SK-N-SH (cell line): ENCODE results near the gene TNN. TPM values are rescaled to one million over a fixed set of nuclear protein-coding genes. Genes with fewer than 3 reads are reported as not detected.
"Not testable (repeated sequence)": the region's sequence is repeated elsewhere in the genome, so short reads cannot be mapped to it uniquely, and the experiment has no call there.

Experiments
- CTCF ChIA-PET: fragments of 300-600, 350-600 bp; formaldehyde crosslinking; extraction: SDS; loops from one replicate; lab custom pipeline; 2021; lab: Yijun Ruan, JAX
- POLR2A ChIA-PET: fragments of 350-600 bp; sonication (Branson Sonifier 250); formaldehyde crosslinking; extraction: SDS; loops from one replicate; lab custom pipeline; 2020; ENCODE audit warnings: antibody characterized with exemption, inconsistent platforms; lab: Yijun Ruan, JAX
- DNase-seq: peaks from one replicate; pipeline ENCODE4 v3.0.0; 2012
- H2AFZ ChIP-seq: fragments of 200-600 bp; sonication (generic); 2 replicates; pipeline ENCODE4 v1.8.1; 2016; ENCODE audit warnings: antibody characterized with exemption, mild to moderate bottlenecking, low read depth
- H3F3A ChIP-seq: fragments of 200-600 bp; sonication (generic); replicated peaks from 2 replicates; pipeline ENCODE3; 2016; ENCODE audit warnings: antibody characterized with exemption, mild to moderate bottlenecking; ENCODE audit not compliant: insufficient read depth
- H3K27ac ChIP-seq, 2 experiments: fragments of 200-500 bp in 1 of 2; fragments of 200-600 bp in 1 of 2; sonication (Bioruptor generic) in 1 of 2; sonication (generic), shearing (Covaris generic) in 1 of 2; 2 replicates each; pipeline versions ENCODE4 v1.5.1 to v1.6.1; 2014 to 2016; ENCODE audit warnings: low read depth in 2 of 2, inconsistent platforms in 1 of 2, low read length in 1 of 2, mild to moderate bottlenecking in 1 of 2, mixed read lengths in 1 of 2
- H3K27me3 ChIP-seq: fragments of 200-600 bp; sonication (generic), shearing (Covaris generic); 2 replicates; pipeline ENCODE4 v1.6.1; 2016; ENCODE audit warnings: mixed run types; ENCODE audit not compliant: insufficient read depth
- H3K36me3 ChIP-seq, 2 experiments: fragments of 200-500 bp in 1 of 2; fragments of 200-600 bp in 1 of 2; sonication (Bioruptor generic) in 1 of 2; sonication (generic) in 1 of 2; replicated peaks in 1 of 2; 2 replicates each; pipeline versions ENCODE3 to v1.5.1; 2014 to 2016; ENCODE audit warnings: low read length in 1 of 2, mild to moderate bottlenecking in 1 of 2; ENCODE audit not compliant: insufficient read depth in 2 of 2, control insufficient read depth in 1 of 2
- H3K4me1 ChIP-seq, 2 experiments: fragments of 200-500 bp in 1 of 2; fragments of 200-600 bp in 1 of 2; sonication (Bioruptor generic) in 1 of 2; sonication (generic), shearing (Covaris generic) in 1 of 2; 2 replicates each; pipeline versions ENCODE4 v1.5.1 to v1.6.1; 2014 to 2016; ENCODE audit warnings: low read depth in 1 of 2, low read length in 1 of 2, mixed run types in 1 of 2; ENCODE audit not compliant: insufficient read depth in 2 of 2, control insufficient read depth in 1 of 2
- H3K4me2 ChIP-seq: fragments of 200-600 bp; sonication (generic), shearing (Covaris generic); 2 replicates; pipeline ENCODE4 v1.6.1; 2017; ENCODE audit warnings: mixed run types
- H3K4me3 ChIP-seq, 2 experiments: fragments of 200-500 bp in 1 of 2; fragments of 200-600 bp in 1 of 2; sonication (Bioruptor generic) in 1 of 2; sonication (generic), shearing (Covaris generic) in 1 of 2; 2 replicates each; pipeline versions ENCODE4 v1.5.1 to v1.8.1; 2014 to 2016; ENCODE audit warnings: low read depth in 2 of 2, inconsistent platforms in 1 of 2, low read length in 1 of 2, mild to moderate bottlenecking in 1 of 2, mixed read lengths in 1 of 2, moderate library complexity in 1 of 2
- H3K79me2 ChIP-seq: fragments of 200-600 bp; sonication (generic); 2 replicates; pipeline ENCODE4 v1.8.1; 2017; ENCODE audit warnings: mild to moderate bottlenecking; ENCODE audit not compliant: insufficient read depth
- H3K9ac ChIP-seq: fragments of 200-600 bp; sonication (generic); 2 replicates; pipeline ENCODE4 v1.6.1; 2017; ENCODE audit warnings: mixed run types
- H3K9me2 ChIP-seq: fragments of 200-600 bp; sonication (generic); 2 replicates; pipeline ENCODE4 v1.6.1; 2017; ENCODE audit warnings: mixed run types
- H3K9me3 ChIP-seq: fragments of 200-600 bp; sonication (generic); 2 replicates; pipeline ENCODE4 v1.6.1; 2017; ENCODE audit warnings: mixed run types, mild to moderate bottlenecking, moderate library complexity
- H4K20me1 ChIP-seq: fragments of 200-600 bp; sonication (generic); 2 replicates; pipeline ENCODE4 v1.6.1; 2017; ENCODE audit warnings: mild to moderate bottlenecking, mixed run types; ENCODE audit not compliant: insufficient read depth
- CHD2 ChIP-seq: fragments of 150-350 bp; IDR thresholded peaks from 2 replicates; pipeline ENCODE4 v1.6.1; 2018; ENCODE audit warnings: low read length; ENCODE audit not compliant: partially characterized antibody
- ELF1 ChIP-seq: IDR thresholded peaks from 2 replicates; pipeline ENCODE4 v1.4.0; 2012
- EP300 ChIP-seq, 2 experiments: IDR thresholded peaks; 2 replicates each; pipeline versions ENCODE4 v1.4.0 to v1.6.1; 2012; ENCODE audit warnings: borderline replicate concordance in 1 of 2, low read depth in 1 of 2, low read length in 1 of 2
- EZH2phosphoT487 ChIP-seq: fragments of 200-600 bp; sonication (generic); IDR thresholded peaks from 2 replicates; pipeline ENCODE4 v1.6.1; 2017; ENCODE audit warnings: low read depth, mixed run types, mild to moderate bottlenecking, antibody characterized with exemption, moderate library complexity, borderline replicate concordance
- FOSL2 ChIP-seq: IDR thresholded peaks from 2 replicates; pipeline ENCODE4 v1.4.0; 2012; ENCODE audit warnings: low read depth, mild to moderate bottlenecking, moderate library complexity, borderline replicate concordance
- FOXJ3 ChIP-seq: sonication (generic); formaldehyde crosslinking; IDR thresholded peaks from 2 replicates; pipeline ENCODE4 v1.5.1; 2020; ENCODE audit warnings: mild to moderate bottlenecking, missing genetic modification reagents
- FOXM1 ChIP-seq: IDR thresholded peaks from 2 replicates; pipeline ENCODE4 v1.4.0; 2012; ENCODE audit warnings: low read depth, mild to moderate bottlenecking
- MEF2A ChIP-seq: IDR thresholded peaks from 2 replicates; pipeline ENCODE4 v1.4.0; 2012; ENCODE audit warnings: low read depth, borderline replicate concordance
- MXI1 ChIP-seq: IDR thresholded peaks from 2 replicates; pipeline ENCODE4 v1.6.1; 2012; ENCODE audit warnings: mild to moderate bottlenecking, low read depth, low read length, improper control_type of control experiment
- NRF1 ChIP-seq: IDR thresholded peaks from 2 replicates; pipeline ENCODE4 v1.6.1; 2012; ENCODE audit warnings: low read depth, mild to moderate bottlenecking, low read length
- PBX3 ChIP-seq: IDR thresholded peaks from 2 replicates; pipeline ENCODE4; 2012
- RAD21 ChIP-seq: IDR thresholded peaks from 2 replicates; pipeline ENCODE4 v1.6.1; 2012; ENCODE audit warnings: mild to moderate bottlenecking, low read length
- REST ChIP-seq: IDR thresholded peaks from 2 replicates; pipeline ENCODE4 v1.6.1; 2012; ENCODE audit warnings: mild to moderate bottlenecking, low read depth, low read length, moderate library complexity
- SIN3A ChIP-seq: IDR thresholded peaks from 2 replicates; pipeline ENCODE4 v1.6.1; 2012; ENCODE audit warnings: low read depth, mild to moderate bottlenecking, low read length, moderate library complexity, borderline replicate concordance
- SMC3 ChIP-seq: IDR thresholded peaks from 2 replicates; pipeline ENCODE4 v1.6.1; 2012; ENCODE audit warnings: low read depth, low read length, improper control_type of control experiment
- TAF1 ChIP-seq: IDR thresholded peaks from 2 replicates; pipeline ENCODE4 v1.6.1; 2012; ENCODE audit warnings: low read depth, mild to moderate bottlenecking, low read length, moderate library complexity, borderline replicate concordance
- TCF12 ChIP-seq: IDR thresholded peaks from 2 replicates; pipeline ENCODE4 v1.4.0; 2012
- TEAD4 ChIP-seq: IDR thresholded peaks from 2 replicates; pipeline ENCODE4 v1.4.0; 2012; ENCODE audit warnings: mild to moderate bottlenecking, borderline replicate concordance; ENCODE audit not compliant: insufficient read depth
- WGBS: methylation state at CpG from one replicate; pipeline ENCODE4 v1.1.6; 2017; ENCODE audit warnings: low lambda C conversion rate; 5-methylcytosine and 5-hydroxymethylcytosine counted together
- polyA plus RNA-seq, 3 experiments: library from polyadenylated mRNA; depleted of rRNA; stranded (reverse); fragments of >200 nt; gene quantifications; 2 replicates each; pipeline ENCODE4 v1.2.3, GENCODE V29; 2012
- TF ChIP-seq, protein P1 (sequence below): IDR thresholded peaks from 2 replicates; pipeline ENCODE4 v1.4.0; 2012; ENCODE audit warnings: low read depth

TNN gene
- polyA plus RNA-seq, 1 of the 3 experiments (the other 2 are of a cell fraction), result not detected

GRCh38 chr1:175023043-175023921 is 44.4 kb upstream of the TNN start, which contains the start of gene MRPS14 (continued):
- TF ChIP-seq FOXM1 (no peak), REST (peak; percentile 60; the same call in 1 of the 2 replicates), ELF1 (0 out of 2 replicates have a peak, but pooled peaks have one; percentile 34), SIN3A (0 out of 2 replicates have a peak, but pooled peaks have one; percentile 93), TAF1 (peak; percentile 97), CHD2 (peak; percentile 99), RAD21 (no peak), NRF1 (no peak), EP300 (IDR thresholded peaks at IDR 0.05; ENCODE audit: borderline replicate concordance in 1 of 2, low read depth in 1 of 2, low read length in 1 of 2) (peak in 1 of 2 experiments; percentile 22; a peak in 1 of 4 replicates)

DNA sequence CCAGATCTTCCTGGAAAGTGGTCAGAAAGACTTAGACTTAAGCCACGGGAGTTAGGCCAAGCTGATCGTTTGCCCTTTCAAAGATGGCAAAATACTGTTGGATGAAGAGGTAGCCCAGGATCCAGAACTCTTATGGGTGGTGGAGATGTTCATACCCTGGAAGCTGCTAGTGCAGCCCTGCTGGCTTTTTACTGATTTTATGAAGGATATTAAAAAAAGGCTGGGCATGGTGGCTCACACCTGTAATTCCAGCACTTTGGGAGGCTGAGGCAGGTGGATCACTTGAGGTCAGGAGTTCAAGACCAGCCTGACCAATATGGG is 43.8 kb upstream of the TNN start:
- H3K27ac ChIP-seq, result peak overlapping the region; percentile 76 to 85
- CTCF ChIA-PET, result interaction anchor here (0.6 to 2.9 kb wide), 6 partner anchors 9 to 761 kb away, joined by 3 to 17 read pairs (median 4); no protein-coding TSS in a partner anchor
- H3F3A ChIP-seq, result peaks cover 20% of the 10 kb centered on the region
- not testable (repeated sequence) for H3K4me1 ChIP-seq, H3K27me3 ChIP-seq, H3K9me2 ChIP-seq, H3K9me3 ChIP-seq, H4K20me1 ChIP-seq, DNase-seq, H3K36me3 ChIP-seq
- peak overlapping the region; percentile 66 for H3K9ac ChIP-seq
- 89% methylated on average over 2 of the region's 2 CpGs for WGBS
- peak overlapping the region; percentile 100 for H2AFZ ChIP-seq
- H3K4me2 ChIP-seq, result peak overlapping the region; percentile 76
- POLR2A ChIA-PET, result interaction anchor here (0.9 to 2.8 kb wide), 5 partner anchors 8 to 102 kb away, joined by 3 to 54 read pairs (median 5); partner anchors contain the start of gene CACYBP
- peaks cover 41% of the 10 kb centered on the region for H3K79me2 ChIP-seq
- peak overlapping the region; percentile 85 to 94 for H3K4me3 ChIP-seq

DNA sequence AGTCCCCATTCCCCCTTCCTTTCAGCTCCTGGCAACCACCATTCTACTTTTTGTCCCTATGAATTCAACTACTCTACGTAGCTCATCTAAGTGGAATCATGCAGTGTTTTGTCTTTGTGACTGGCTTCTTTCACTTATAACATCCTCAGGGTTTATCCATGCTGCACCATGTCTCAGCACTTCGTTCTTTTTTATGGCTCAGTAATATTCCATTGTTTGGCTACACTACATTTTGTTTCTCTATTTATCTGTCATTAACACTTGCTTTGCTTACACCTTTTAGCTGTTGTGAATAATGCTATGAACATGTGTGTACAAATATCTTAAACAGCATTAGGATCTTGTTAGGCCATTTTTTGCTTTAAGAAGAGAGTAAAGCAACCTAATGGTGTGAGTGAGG is 42.9 kb upstream of the TNN start:
- no peak overlapping the region for H2AFZ ChIP-seq
- peaks cover 34% of the 10 kb centered on the region for H3K79me2 ChIP-seq
- H3K4me1 ChIP-seq, result peaks cover 0 to 9% of the 10 kb centered on the region in 2 experiments; a peak in 2 of 4 replicates
- no peaks in the 10 kb centered on the region for H3K9me2 ChIP-seq
- ChIA-PET CTCF (interaction anchor here (0.6 to 2.9 kb wide), 4 partner anchors 101 to 876 kb away, joined by 3 to 17 read pairs (median 4); no protein-coding TSS in a partner anchor), POLR2A (interaction anchor here (2.8 kb wide), 1 partner anchor 25 kb away, joined by 54 read pairs; the partner anchor contains the start of gene CACYBP)
- no peaks in the 10 kb centered on the region for H3K9me3 ChIP-seq
- no peak overlapping the region for H3K27ac ChIP-seq
- TF ChIP-seq EZH2phosphoT487, result no peak
- TF ChIP-seq PBX3, result no peak
- no peak for TF ChIP-seq TEAD4
- no peak for TF ChIP-seq SMC3
- TF ChIP-seq, protein P1, sequence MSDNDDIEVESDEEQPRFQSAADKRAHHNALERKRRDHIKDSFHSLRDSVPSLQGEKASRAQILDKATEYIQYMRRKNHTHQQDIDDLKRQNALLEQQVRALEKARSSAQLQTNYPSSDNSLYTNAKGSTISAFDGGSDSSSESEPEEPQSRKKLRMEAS, result no peak
- TF ChIP-seq FOXM1, result no peak
- TF ChIP-seq MEF2A, result no peak
- TF ChIP-seq RAD21, result no peak
- TF ChIP-seq MXI1, result no peak
- TF ChIP-seq FOSL2, result no peak
- TF ChIP-seq TCF12, result no peak
- TF ChIP-seq NRF1, result no peak
- TF ChIP-seq FOXJ3 (CRISPR knock-in tag), result no peak
- no peak for TF ChIP-seq ELF1
- no peak for TF ChIP-seq TAF1
- H3K4me3 ChIP-seq, result no peak overlapping the region
- no peaks in the 10 kb centered on the region for H4K20me1 ChIP-seq
- H3K9ac ChIP-seq, result no peak overlapping the region
- no peaks in the 10 kb centered on the region for H3K27me3 ChIP-seq
- no peak overlapping the region for H3K4me2 ChIP-seq
- H3F3A ChIP-seq, result peaks cover 22% of the 10 kb centered on the region
- H3K36me3 ChIP-seq, result peaks cover 0 to 4% of the 10 kb centered on the region in 2 experiments
- no peak for DNase-seq
- WGBS, result 91% methylated on average over 2 of the region's 2 CpGs
